HG02759 (cell line): ENCODE results near the gene SETD2.
A peak's percentile ranks its signal among the peaks of the same experiment; 100 is the strongest.

ENCODE experiments used
- ATAC-seq: cut with Tn5 transposase; IDR thresholded peaks from one replicate; pipeline ENCODE4 v1.9.1; 2021; ENCODE audit warnings: mild to moderate bottlenecking, moderate library complexity; ENCODE audit not compliant: unreplicated experiment

The SETD2 gene

DNA sequence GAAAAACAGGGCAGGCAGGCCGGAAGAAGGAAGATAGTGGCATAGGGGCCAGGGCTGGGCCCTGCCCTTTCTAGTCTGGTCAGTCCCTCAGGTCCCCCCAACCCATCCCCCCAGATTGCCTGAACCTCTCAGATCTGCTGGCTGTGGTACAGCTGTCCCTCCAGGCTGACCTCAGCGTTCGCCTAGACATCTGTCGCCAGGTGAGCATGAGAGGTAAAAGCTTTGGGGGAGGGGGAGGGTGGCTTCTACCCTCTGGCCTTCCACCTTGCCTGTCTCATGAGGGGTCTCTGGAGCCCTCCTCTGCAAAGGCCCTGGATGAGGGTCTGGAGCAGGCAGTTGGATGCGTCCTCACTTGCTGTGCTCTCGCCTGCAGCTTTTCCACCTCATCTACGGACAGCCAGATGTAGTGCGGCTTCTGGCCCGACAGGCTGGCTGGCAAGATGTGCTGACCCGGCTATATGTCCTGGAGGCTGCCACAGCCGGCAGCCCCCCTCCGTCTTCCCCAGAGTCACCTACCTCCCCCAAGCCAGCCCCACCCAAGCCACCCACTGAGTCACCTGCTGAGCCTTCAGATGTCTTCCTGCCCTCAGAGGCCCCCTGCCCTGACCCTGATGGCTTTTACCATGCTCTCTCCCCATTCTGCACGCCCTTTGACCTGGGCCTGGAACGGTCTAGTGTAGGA is 164.3 kb downstream of the SETD2 start:
- no peak for ATAC-seq

DNA sequence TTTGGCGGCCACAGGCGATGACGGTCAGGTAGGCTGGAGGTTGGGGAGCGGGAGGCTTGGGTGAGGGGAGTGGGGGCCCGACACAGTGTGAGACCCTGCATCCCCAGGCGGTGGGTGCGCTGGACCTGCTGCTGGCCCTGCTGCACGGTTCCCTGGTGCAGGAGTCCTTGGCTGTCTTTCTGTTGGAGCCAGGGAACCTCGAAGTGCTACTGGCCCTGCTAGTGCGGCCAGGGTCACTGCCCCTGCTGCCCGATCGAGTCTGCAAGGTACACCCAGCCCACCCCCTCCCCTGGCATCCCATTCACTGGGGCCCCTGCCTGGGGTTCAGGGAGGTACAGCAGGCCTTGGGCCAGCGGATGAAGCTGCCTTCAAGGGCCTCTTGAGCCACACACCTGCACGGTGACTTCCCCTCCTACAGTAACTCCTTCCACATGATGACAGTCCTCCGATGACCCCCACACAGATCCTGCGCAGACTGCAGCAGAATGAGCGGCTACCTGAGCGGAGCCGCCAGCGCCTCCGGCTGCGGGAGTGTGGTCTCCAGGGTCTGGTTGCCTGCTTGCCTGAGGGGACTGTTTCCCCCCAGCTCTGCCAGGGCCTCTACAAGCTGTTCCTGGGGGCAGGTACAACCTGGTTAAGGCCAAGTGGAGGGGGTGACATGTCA is 164.9 kb downstream of the SETD2 start:
- ATAC-seq = no peak

DNA sequence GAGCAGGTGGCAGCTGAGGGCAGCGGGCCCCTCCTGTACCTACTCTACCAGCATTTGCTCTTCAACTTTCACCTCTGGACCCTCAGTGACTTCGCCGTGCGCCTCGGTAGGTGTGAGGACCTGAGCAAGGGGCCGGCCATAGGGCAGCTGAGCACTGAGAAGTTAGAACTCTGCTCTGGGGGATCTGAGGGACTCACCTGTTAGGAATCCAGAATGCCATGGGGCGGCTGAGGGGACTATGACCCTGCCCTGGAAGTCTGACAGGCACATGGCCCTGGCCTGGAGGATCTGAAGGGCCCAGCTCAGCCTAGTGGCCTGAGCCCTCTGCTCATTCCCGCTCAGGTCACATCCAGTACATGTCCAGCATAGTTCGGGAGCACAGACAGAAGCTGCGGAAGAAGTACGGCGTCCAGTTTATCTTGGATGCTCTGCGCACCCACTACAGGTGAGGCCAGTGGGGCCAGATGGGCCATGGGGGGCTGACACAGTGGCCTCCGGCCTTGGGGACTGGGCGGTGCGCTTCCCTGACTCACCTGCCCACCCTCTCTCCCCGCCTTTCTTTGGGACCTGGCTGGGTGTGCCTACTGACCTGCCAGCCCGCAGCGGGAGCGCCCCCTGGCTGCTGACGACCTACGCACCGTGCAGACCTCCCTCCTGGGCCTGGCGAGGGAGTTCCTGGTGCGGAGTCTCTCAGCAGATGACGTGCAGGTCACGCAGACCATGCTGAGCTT is 165.6 kb downstream of the SETD2 start:
- no peak for ATAC-seq

GRCh38 chr3:46997453-46998091 is 166.3 kb downstream of the SETD2 start:
- ATAC-seq = no peak

GRCh38 chr3:46996689-46997452 is 167.0 kb downstream of the SETD2 start:
- ATAC-seq = no peak

GRCh38 chr3:46995901-46996562 is 167.9 kb downstream of the SETD2 start:
- ATAC-seq = no peak

- ATAC-seq = no peak
Observed at GRCh38 chr3:46994801-46995731, 168.8 kb downstream of the SETD2 start.

DNA sequence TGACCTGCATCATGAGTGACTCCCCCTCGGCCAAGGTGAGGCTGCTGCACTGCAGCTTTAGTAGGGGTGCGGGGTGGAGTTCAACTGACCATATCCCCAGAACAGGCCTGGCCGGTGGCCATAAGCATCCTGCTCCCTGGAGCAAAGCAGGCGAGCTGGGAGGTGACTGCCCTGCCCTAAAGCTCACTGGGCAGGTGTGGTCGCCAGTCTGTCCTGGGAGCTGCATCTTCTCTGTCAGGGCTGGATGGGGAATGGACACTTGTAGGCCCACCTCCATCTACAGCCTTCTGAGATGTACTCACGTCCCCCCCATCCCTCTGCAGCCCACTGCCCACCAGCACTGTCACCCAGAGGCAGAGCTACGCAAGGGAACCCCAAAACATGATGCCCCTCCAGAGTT is 169.9 kb downstream of the SETD2 start:
- ATAC-seq = no peak

DNA sequence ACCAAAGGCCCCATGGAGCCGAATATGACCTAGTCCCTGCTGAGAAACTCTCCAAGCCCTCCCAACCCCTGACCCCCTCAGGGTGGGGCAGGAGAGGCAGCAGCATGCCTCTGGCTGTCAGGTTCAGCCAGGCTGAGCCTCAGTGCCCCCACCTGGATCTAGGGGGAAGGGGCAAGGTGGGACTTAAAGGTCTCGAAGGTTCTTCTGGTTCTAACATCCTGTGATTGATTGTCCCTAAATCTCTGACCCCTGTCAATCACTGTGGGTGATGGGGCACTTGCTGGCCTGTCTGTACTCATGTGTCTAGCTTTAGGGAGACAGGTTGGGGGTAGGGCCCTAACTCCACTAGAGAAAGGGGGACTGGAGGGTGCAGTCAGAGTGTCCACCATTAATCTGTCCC is 170.6 kb downstream of the SETD2 start:
- no peak for ATAC-seq

DNA sequence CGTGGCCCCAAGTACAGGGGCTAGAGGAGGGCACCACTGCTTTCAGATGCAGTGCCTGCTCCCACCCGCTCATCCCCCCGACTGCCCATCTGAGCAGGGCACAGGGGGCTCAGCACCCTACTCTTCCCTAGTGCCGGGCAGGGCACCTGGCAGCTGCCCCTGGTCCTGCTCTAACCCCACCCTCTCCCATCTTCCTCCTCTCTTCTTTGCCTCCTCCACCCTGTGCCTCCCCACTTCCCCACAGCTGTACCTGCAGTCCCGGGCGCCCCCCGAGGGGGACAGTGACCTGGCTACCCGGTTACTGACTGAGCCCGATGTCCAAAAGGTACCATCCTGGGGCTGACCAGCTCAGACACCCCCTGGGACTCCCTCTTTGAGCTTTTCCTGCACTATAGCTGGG is 171.7 kb downstream of the SETD2 start:
- no peak for ATAC-seq

- ATAC-seq = no peak
Observed at GRCh38 chr3:46991406-46992165, 172.3 kb downstream of the SETD2 start.

- peak; percentile 43 for ATAC-seq
Observed at GRCh38 chr3:46990573-46991374, 173.1 kb downstream of the SETD2 start.

GRCh38 chr3:46989146-46989810 is 174.6 kb downstream of the SETD2 start:
- ATAC-seq = no peak

- ATAC-seq = no peak
Observed at GRCh38 chr3:46988616-46989015, 175.3 kb downstream of the SETD2 start.

DNA sequence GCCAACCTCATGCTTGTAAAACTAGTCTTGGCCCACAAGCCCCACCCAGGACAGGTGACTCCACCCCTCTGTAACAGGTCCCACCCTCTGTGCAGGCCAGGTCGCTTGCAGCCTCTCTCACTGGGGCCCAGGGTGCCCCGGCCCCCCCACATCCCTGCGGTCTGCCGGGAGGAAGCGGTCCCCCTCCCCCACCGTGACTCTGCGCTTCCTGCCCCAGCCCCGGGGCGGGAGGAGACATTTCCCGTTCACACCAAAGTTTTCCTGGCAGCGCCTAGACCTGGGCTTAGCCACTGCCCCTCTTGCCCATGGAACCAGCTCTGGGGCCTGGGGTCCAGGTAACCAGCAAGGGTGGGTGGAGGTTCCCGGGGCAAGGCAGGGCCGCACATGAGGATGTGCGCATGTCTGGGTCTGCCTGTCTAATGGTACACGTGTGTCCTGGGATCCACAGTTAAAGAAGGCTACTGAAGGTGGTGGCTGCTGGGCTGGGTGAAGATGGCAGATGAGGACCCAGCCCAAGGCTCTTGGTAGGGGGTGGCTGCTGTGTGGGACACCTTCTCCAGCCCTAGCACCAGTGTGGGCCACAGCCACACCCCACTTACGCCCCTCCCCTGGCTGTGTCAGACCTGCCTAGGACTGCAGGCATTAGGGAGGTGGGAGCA is 176.0 kb downstream of the SETD2 start:
- ATAC-seq = peak; percentile 78

- no peak for ATAC-seq
Observed at GRCh38 chr3:46987319-46987742, 176.6 kb downstream of the SETD2 start.
